Activated naive CD8-positive, alpha-beta T cell treated with anti-CD3 and anti-CD28 coated beads, Interleukin-2, amount 50 U/mL, for 24 hours (primary cell): Measurements from ENCODE around the gene MAD1L1.

ENCODE experiments used
- ATAC-seq: fragments of 150-1000 bp; cut with Tn5 transposase; one replicate; pipeline ENCODE4 v1.10.0; 2021
- DNase-seq: peaks from one replicate; pipeline ENCODE4 v3.0.0; 2021
- H3K27ac Mint-ChIP-seq: one replicate; pipeline ENCODE4 v1.8.0; 2021; ENCODE audit warnings: mild to moderate bottlenecking, mixed read lengths
- H3K27me3 Mint-ChIP-seq: one replicate; pipeline ENCODE4 v1.8.0; 2021; ENCODE audit warnings: mixed read lengths
- H3K36me3 Mint-ChIP-seq: one replicate; pipeline ENCODE4 v1.8.0; 2021; ENCODE audit warnings: low read depth, mixed read lengths
- H3K4me1 Mint-ChIP-seq: one replicate; pipeline ENCODE4 v1.8.0; 2021; ENCODE audit warnings: mixed read lengths
- H3K4me3 Mint-ChIP-seq: one replicate; pipeline ENCODE4 v1.8.0; 2021; ENCODE audit warnings: mild to moderate bottlenecking, moderate library complexity, mixed read lengths
- H3K9me3 Mint-ChIP-seq: one replicate; pipeline ENCODE4 v1.8.0; 2021; ENCODE audit warnings: mixed read lengths

Gene MAD1L1

GRCh38 chr7:1952169-1952760 is 280.5 kb downstream of the MAD1L1 start:
- Mint-ChIP-seq H3K36me3 (peaks cover 5% of the 10 kb centered on the region), H3K4me1 (peaks cover 3% of the 10 kb centered on the region), H3K9me3 (no peaks in the 10 kb centered on the region), H3K27ac (no peak overlapping the region), H3K4me3 (no peak overlapping the region), H3K27me3 (no peaks in the 10 kb centered on the region)
- DNase-seq: no peak
- no peak for ATAC-seq

- Mint-ChIP-seq H3K9me3 (no peaks in the 10 kb centered on the region), H3K4me3 (no peak overlapping the region), H3K27me3 (no peaks in the 10 kb centered on the region), H3K27ac (no peak overlapping the region), H3K36me3 (no peaks in the 10 kb centered on the region), H3K4me1 (peaks cover 3% of the 10 kb centered on the region)
- ATAC-seq (no peak), DNase-seq (no peak)
These were observed 281.1 kb downstream of the MAD1L1 start for GRCh38 chr7:1951600-1951999.

GRCh38 chr7:1951159-1951536 is 281.6 kb downstream of the MAD1L1 start:
- Mint-ChIP-seq H3K4me3 (no peak overlapping the region), H3K36me3 (no peaks in the 10 kb centered on the region), H3K27ac (no peak overlapping the region), H3K4me1 (peaks cover 3% of the 10 kb centered on the region), H3K9me3 (no peaks in the 10 kb centered on the region), H3K27me3 (no peaks in the 10 kb centered on the region)
- DNase-seq (no peak), ATAC-seq (no peak)

GRCh38 chr7:1950452-1951158 is 282.1 kb downstream of the MAD1L1 start:
- ATAC-seq: no peak
- no peak overlapping the region for H3K4me3 Mint-ChIP-seq

GRCh38 chr7:1950066-1950451 is 282.7 kb downstream of the MAD1L1 start:
- Mint-ChIP-seq H3K27me3 (no peaks in the 10 kb centered on the region), H3K36me3 (no peaks in the 10 kb centered on the region), H3K27ac (no peak overlapping the region), H3K4me3 (no peak overlapping the region), H3K4me1 (peaks cover 3% of the 10 kb centered on the region), H3K9me3 (no peaks in the 10 kb centered on the region)
- ATAC-seq: no peak
- DNase-seq: no peak

More at GRCh38 chr7:1950452-1951158, 282.1 kb downstream of the MAD1L1 start:
- Mint-ChIP-seq H3K36me3 (no peaks in the 10 kb centered on the region), H3K4me1 (peaks cover 3% of the 10 kb centered on the region), H3K27me3 (no peaks in the 10 kb centered on the region), H3K9me3 (no peaks in the 10 kb centered on the region), H3K27ac (no peak overlapping the region)
- no peak for DNase-seq

DNA sequence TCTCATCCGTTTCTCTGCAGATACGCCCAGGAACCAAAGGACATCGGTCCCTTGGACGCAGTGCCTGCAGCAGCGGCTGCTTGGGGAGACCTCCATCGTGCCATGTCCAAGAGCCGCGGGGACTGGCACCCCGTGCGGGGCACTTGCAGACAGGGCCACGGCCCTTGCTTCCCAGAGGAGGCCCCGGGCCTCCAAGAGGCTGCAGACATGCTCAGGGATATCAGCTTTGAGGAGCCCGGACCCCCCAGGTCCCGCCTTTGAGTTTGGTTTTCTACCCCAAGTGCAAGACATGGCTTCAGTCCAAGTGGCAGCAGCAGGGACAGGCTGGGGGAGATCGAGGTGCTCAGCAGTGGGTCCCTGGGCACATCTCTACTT is 283.1 kb downstream of the MAD1L1 start:
- ATAC-seq (no peak), DNase-seq (no peak)
- H3K9me3 Mint-ChIP-seq: no peaks in the 10 kb centered on the region
- H3K27me3 Mint-ChIP-seq: no peaks in the 10 kb centered on the region
- H3K4me3 Mint-ChIP-seq: no peak overlapping the region
- no peak overlapping the region for H3K27ac Mint-ChIP-seq
- H3K4me1 Mint-ChIP-seq: peaks cover 3% of the 10 kb centered on the region
- no peaks in the 10 kb centered on the region for H3K36me3 Mint-ChIP-seq

GRCh38 chr7:1948887-1949680 is 283.7 kb downstream of the MAD1L1 start:
- no peak overlapping the region for H3K4me3 Mint-ChIP-seq
- DNase-seq: no peak
- no peak overlapping the region for H3K27ac Mint-ChIP-seq

DNA sequence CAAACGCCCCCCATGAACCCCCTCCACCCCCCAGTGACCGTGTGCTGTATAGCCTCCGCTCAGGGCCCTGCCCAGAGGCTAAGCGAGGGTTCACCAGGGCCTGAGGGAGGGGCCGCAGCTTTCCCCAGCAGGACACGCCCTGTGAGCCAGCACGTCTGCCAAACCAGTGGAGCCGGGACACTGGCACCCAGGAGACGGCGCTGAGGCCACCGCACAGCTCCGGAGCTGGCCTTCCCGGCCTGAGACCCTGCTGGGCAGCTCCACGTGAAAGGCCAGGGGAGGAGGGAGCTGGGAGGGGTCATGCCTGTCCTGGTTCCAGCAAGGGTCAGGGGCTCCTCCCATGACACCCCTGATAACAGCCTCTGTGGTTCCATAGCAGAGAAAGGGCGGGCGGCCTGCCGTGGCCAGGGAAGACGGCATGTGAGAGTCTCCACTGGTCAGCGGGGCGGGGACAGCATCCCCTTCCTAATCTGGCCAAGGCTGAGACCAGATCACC is 284.4 kb downstream of the MAD1L1 start:
- H3K27me3 Mint-ChIP-seq: no peaks in the 10 kb centered on the region
- ATAC-seq (no peak), DNase-seq (no peak)
- no peaks in the 10 kb centered on the region for H3K36me3 Mint-ChIP-seq
- H3K4me3 Mint-ChIP-seq: no peak overlapping the region
- no peak overlapping the region for H3K27ac Mint-ChIP-seq
- peaks cover 10% of the 10 kb centered on the region for H3K4me1 Mint-ChIP-seq
- H3K9me3 Mint-ChIP-seq: no peaks in the 10 kb centered on the region

More at GRCh38 chr7:1948887-1949680, 283.7 kb downstream of the MAD1L1 start:
- Mint-ChIP-seq H3K4me1 (peaks cover 7% of the 10 kb centered on the region), H3K27me3 (no peaks in the 10 kb centered on the region), H3K36me3 (no peaks in the 10 kb centered on the region), H3K9me3 (no peaks in the 10 kb centered on the region)
- no peak for ATAC-seq

- ATAC-seq: no peak
- Mint-ChIP-seq H3K27me3 (no peaks in the 10 kb centered on the region), H3K4me1 (peaks cover 16% of the 10 kb centered on the region), H3K27ac (no peak overlapping the region), H3K9me3 (no peaks in the 10 kb centered on the region), H3K4me3 (no peak overlapping the region), H3K36me3 (no peaks in the 10 kb centered on the region)
- no peak for DNase-seq
These were observed 285.0 kb downstream of the MAD1L1 start for GRCh38 chr7:1947586-1948217.

- Mint-ChIP-seq H3K36me3 (no peaks in the 10 kb centered on the region), H3K27ac (no peak overlapping the region), H3K4me1 (peaks cover 22% of the 10 kb centered on the region), H3K27me3 (no peaks in the 10 kb centered on the region), H3K4me3 (no peak overlapping the region), H3K9me3 (no peaks in the 10 kb centered on the region)
- ATAC-seq: no peak
- DNase-seq: no peak
These were observed 285.8 kb downstream of the MAD1L1 start for GRCh38 chr7:1946773-1947450.

- Mint-ChIP-seq H3K27me3 (no peaks in the 10 kb centered on the region), H3K9me3 (no peaks in the 10 kb centered on the region), H3K4me1 (peaks cover 25% of the 10 kb centered on the region), H3K36me3 (no peaks in the 10 kb centered on the region), H3K27ac (no peak overlapping the region), H3K4me3 (no peak overlapping the region)
- DNase-seq (no peak), ATAC-seq (no peak)
These were observed 286.5 kb downstream of the MAD1L1 start for GRCh38 chr7:1946025-1946772.

GRCh38 chr7:1945558-1945957 is 287.2 kb downstream of the MAD1L1 start:
- H3K27ac Mint-ChIP-seq: no peak overlapping the region
- no peaks in the 10 kb centered on the region for H3K27me3 Mint-ChIP-seq
- H3K36me3 Mint-ChIP-seq: no peaks in the 10 kb centered on the region
- H3K9me3 Mint-ChIP-seq: no peaks in the 10 kb centered on the region
- H3K4me1 Mint-ChIP-seq: peaks cover 29% of the 10 kb centered on the region
- DNase-seq (no peak), ATAC-seq (no peak)
- H3K4me3 Mint-ChIP-seq: no peak overlapping the region

DNA sequence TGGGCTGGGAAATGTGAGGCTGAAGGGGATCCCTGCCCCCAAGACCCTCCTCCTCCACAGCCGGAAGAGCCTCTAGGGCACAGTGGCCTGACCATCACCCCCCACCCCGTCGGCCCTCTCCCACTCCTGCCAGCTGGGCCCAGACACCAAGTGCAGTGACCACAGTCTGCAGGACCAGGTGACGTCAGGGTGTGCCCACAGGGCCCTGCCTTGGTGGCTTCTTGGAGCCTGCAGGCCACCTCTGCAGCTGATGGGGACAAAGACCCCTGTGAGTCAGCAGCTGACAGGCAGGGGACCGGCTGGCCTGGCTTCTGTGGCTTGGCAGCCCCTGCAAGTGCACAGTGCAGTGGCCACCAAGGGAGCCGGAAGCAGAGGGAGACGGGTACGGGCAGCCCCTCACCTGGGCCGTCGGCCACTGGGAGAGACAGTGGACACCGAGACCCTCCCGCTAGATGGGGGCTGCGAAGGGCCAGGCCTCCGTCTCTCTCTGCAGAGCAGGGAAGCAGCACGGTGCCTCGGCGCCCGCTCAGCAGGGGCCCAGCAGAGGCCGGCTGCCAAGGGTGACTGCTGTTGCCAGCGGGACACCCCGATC is 288.0 kb downstream of the MAD1L1 start:
- Mint-ChIP-seq H3K27me3 (no peaks in the 10 kb centered on the region), H3K4me3 (no peak overlapping the region), H3K4me1 (peaks cover 38% of the 10 kb centered on the region), H3K27ac (no peak overlapping the region), H3K9me3 (no peaks in the 10 kb centered on the region), H3K36me3 (no peaks in the 10 kb centered on the region)
- DNase-seq (no peak), ATAC-seq (no peak)
